Trophoblast cell (in vitro differentiated cells and primary cell): ENCODE results near the gene ATP5MK.

Experiments
- DNase-seq, 2 donors: peaks; one replicate each; pipeline ENCODE4 v3.0.0-alpha.2; 2016
- H2AFZ ChIP-seq: 2 replicates; pipeline ENCODE4 v1.6.1; 2013; ENCODE audit warnings: low read length, moderate library complexity, mild to moderate bottlenecking; ENCODE audit not compliant: insufficient read depth, poor library complexity
- H2AK5ac ChIP-seq: 2 replicates; pipeline ENCODE4 v1.6.1; 2013; ENCODE audit warnings: mild to moderate bottlenecking, low read length
- H2BK120ac ChIP-seq: 2 replicates; pipeline ENCODE4 v1.6.1; 2013; ENCODE audit warnings: low read length, mild to moderate bottlenecking, moderate library complexity; ENCODE audit not compliant: insufficient read depth, poor library complexity
- H2BK12ac ChIP-seq: 2 replicates; pipeline ENCODE4 v1.6.1; 2013; ENCODE audit warnings: mild to moderate bottlenecking, low read length, moderate library complexity
- H2BK5ac ChIP-seq: 2 replicates; pipeline ENCODE4 v1.6.1; 2013; ENCODE audit warnings: low read length, low read depth, moderate library complexity, mild to moderate bottlenecking; ENCODE audit not compliant: poor library complexity
- H3K14ac ChIP-seq: 2 replicates; pipeline ENCODE4 v1.6.1; 2013; ENCODE audit warnings: mild to moderate bottlenecking, low read length
- H3K18ac ChIP-seq: 2 replicates; pipeline ENCODE4 v1.6.1; 2013; ENCODE audit warnings: mild to moderate bottlenecking, low read length
- H3K23ac ChIP-seq: 2 replicates; pipeline ENCODE4 v1.6.1; 2013; ENCODE audit warnings: low read length
- H3K27ac ChIP-seq: 2 replicates; pipeline ENCODE4 v1.5.1; 2013; ENCODE audit warnings: low read depth, mild to moderate bottlenecking, inconsistent platforms, low read length, moderate library complexity
- H3K27me3 ChIP-seq: 2 replicates; pipeline ENCODE4 v1.6.1; 2013; ENCODE audit warnings: inconsistent platforms, mild to moderate bottlenecking, low read length, moderate library complexity; ENCODE audit not compliant: insufficient read depth
- H3K36me3 ChIP-seq, 2 experiments: 1 replicate in 1 of 2; 2 replicates in 1 of 2; pipeline ENCODE4 v1.6.1; 2013; ENCODE audit warnings: low read length in 2 of 2, mild to moderate bottlenecking in 2 of 2, moderate library complexity in 1 of 2; ENCODE audit not compliant: insufficient read depth in 2 of 2, control insufficient read depth in 1 of 2
- H3K4ac ChIP-seq: 2 replicates; pipeline ENCODE4 v1.6.1; 2013; ENCODE audit warnings: low read depth, mild to moderate bottlenecking, low read length, moderate library complexity
- H3K4me1 ChIP-seq, 2 experiments: 1 replicate in 1 of 2; 2 replicates in 1 of 2; pipeline ENCODE4 v1.6.1; 2013; ENCODE audit warnings: low read length in 2 of 2, mild to moderate bottlenecking in 2 of 2, moderate library complexity in 1 of 2; ENCODE audit not compliant: insufficient read depth in 2 of 2, control insufficient read depth in 1 of 2
- H3K4me2 ChIP-seq: 2 replicates; pipeline ENCODE4 v1.6.1; 2013; ENCODE audit warnings: inconsistent platforms, mild to moderate bottlenecking, low read length, moderate library complexity
- H3K4me3 ChIP-seq: 2 replicates; pipeline ENCODE4 v1.5.1; 2013; ENCODE audit warnings: mild to moderate bottlenecking, low read depth, low read length, inconsistent platforms
- H3K79me1 ChIP-seq: one replicate; pipeline ENCODE4 v1.6.1; 2013; ENCODE audit warnings: low read length
- H3K79me2 ChIP-seq: 2 replicates; pipeline ENCODE4 v1.6.1; 2013; ENCODE audit warnings: low read length, mild to moderate bottlenecking; ENCODE audit not compliant: control insufficient read depth, insufficient read depth, poor library complexity
- H3K9ac ChIP-seq: 2 replicates; pipeline ENCODE4 v1.6.1; 2013; ENCODE audit warnings: mild to moderate bottlenecking, low read length
- H3K9me3 ChIP-seq: 2 replicates; pipeline ENCODE4 v1.6.1; 2013; ENCODE audit warnings: low read depth, mild to moderate bottlenecking, control low read depth, inconsistent platforms, low read length; ENCODE audit not compliant: insufficient read depth
- H4K12ac ChIP-seq: 2 replicates; pipeline ENCODE4 v1.6.1; 2013; ENCODE audit warnings: low read depth, mild to moderate bottlenecking, low read length, moderate library complexity
- H4K8ac ChIP-seq: 2 replicates; pipeline ENCODE4 v1.6.1; 2013; ENCODE audit warnings: low read depth, mild to moderate bottlenecking, low read length, moderate library complexity
- H4K91ac ChIP-seq: one replicate; pipeline ENCODE4 v1.6.1; 2013; ENCODE audit warnings: low read depth, mild to moderate bottlenecking, low read length, moderate library complexity
- WGBS: extraction: QIAGEN DNeasy Blood & Tissue Kit; methylation state at CpG from one replicate; pipeline ENCODE4 v1.1.7; 2013; ENCODE audit warnings: missing lambda C conversion rate; ENCODE audit not compliant: insufficient read length, insufficient coverage; ENCODE audit errors: extremely low coverage; 5-methylcytosine and 5-hydroxymethylcytosine counted together

Gene ATP5MK

DNA sequence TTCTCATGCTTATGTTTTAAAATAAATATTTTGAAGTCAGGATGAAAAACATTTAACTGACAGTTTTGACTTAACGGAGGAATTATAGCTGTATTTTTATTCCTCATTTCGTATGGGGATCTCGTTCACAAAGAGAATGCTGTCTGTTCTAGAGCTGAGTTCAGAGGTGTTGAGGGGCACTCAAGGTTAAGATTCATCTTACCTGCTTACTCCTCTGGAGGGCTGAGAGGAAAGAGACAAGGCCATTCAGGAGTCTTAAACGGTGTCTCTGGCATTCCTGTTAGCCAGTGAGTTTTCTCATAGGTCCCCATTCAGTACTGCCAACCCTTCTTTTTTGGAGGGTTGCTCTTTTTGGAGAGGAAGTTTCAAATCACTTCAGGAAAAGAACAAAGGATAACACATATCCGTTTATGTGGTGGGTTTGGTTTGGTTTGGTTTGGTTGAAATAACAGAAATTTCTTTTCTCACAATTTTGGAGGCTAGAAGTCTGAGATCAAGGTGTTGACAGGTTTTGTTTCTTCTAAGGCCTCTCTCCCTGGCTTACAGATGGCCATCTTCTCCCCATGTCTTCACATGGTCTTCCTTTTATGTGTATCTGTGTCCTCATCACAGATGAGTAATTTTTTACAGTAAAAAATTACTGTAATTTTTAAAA is 32.8 kb upstream of the ATP5MK start:
- H2BK120ac ChIP-seq = no peak overlapping the region
- DNase-seq = no peak
- no peaks in the 10 kb centered on the region for H3K4me1 ChIP-seq
- no peak overlapping the region for H4K91ac ChIP-seq
- H2AK5ac ChIP-seq = no peak overlapping the region
- H3K27me3 ChIP-seq = no peaks in the 10 kb centered on the region
- no peaks in the 10 kb centered on the region for H3K79me2 ChIP-seq
- no peak overlapping the region for H2BK5ac ChIP-seq
- no peak overlapping the region for H3K4ac ChIP-seq
- H3K27ac ChIP-seq = no peak overlapping the region
- H3K23ac ChIP-seq = no peak overlapping the region
- no peak overlapping the region for H3K9ac ChIP-seq
- no peak overlapping the region for H2AFZ ChIP-seq
- H3K14ac ChIP-seq = no peak overlapping the region
- H3K18ac ChIP-seq = no peak overlapping the region
- H2BK12ac ChIP-seq = no peak overlapping the region
- no peaks in the 10 kb centered on the region for H3K79me1 ChIP-seq
- no peak overlapping the region for H3K4me3 ChIP-seq
- no peaks in the 10 kb centered on the region for H3K9me3 ChIP-seq
- H3K36me3 ChIP-seq = peaks cover 23 to 54% of the 10 kb centered on the region in 2 experiments
- H3K4me2 ChIP-seq = no peak overlapping the region
- no CpG with 5 or more reads among the region's 5 CpGs for WGBS
- no peak overlapping the region for H4K12ac ChIP-seq
- no peak overlapping the region for H4K8ac ChIP-seq

DNA sequence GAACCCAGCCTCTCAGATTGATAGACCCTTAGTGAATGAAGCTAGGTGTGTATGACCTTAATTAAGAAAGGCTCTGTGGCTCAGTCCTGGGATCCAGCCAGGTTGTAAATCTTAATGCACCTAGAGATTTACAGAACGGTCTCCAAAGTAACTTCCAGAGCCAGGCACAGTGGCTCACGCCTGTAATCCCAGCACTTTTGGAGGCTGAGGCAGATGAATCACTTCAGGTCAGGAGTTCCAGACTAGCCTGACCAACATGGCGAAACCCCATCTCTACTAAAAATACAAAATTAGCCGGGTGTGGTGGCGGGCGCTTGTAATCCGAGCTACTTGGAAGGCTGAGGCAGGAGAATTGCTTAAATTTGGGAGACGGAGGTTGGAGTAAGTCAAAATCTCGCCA is 31.6 kb upstream of the ATP5MK start:
- Histone ChIP-seq H2AK5ac (no peak overlapping the region), H2BK5ac (no peak overlapping the region), H3K14ac (no peak overlapping the region), H2BK12ac (no peak overlapping the region), H3K4me1 (no peaks in the 10 kb centered on the region), H4K91ac (no peak overlapping the region), H3K27ac (no peak overlapping the region), H3K4ac (no peak overlapping the region), H2BK120ac (no peak overlapping the region), H3K18ac (no peak overlapping the region), H3K4me3 (no peak overlapping the region), H3K27me3 (no peaks in the 10 kb centered on the region), H3K79me1 (no peaks in the 10 kb centered on the region), H4K12ac (no peak overlapping the region), H3K9ac (no peak overlapping the region), H3K9me3 (no peaks in the 10 kb centered on the region), H4K8ac (no peak overlapping the region), H3K79me2 (no peaks in the 10 kb centered on the region), H3K23ac (no peak overlapping the region), H3K4me2 (no peak overlapping the region), H2AFZ (no peak overlapping the region), H3K36me3 (peaks cover 23 to 55% of the 10 kb centered on the region in 2 experiments)
- no peak for DNase-seq
- WGBS = 87% methylated on average over 1 of the region's 9 CpGs

DNA sequence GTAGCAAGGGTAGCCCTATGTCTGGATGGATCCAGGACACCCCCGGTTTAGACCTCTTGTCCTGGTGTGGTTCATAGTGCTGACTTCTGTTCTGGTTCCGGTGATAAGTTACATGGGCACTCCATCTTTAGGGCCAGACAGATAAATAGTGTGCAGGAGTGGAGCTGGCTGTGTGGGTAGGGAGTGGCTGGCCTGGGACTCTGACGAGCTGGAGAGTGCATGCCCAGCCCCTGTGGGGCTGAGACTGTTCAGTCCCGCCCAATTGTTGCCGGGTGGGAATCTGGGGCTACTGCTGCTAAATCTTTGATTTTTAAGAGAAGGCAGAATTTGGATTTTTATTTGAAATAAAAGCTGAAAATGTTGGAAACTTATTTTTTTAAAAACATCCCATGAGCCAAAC is 27.5 kb upstream of the ATP5MK start:
- no peak overlapping the region for H3K9ac ChIP-seq
- no peak overlapping the region for H2BK12ac ChIP-seq
- H3K18ac ChIP-seq = no peak overlapping the region
- no CpG with 5 or more reads among the region's 5 CpGs for WGBS
- H3K36me3 ChIP-seq = peaks cover 45 to 70% of the 10 kb centered on the region in 2 experiments
- no peaks in the 10 kb centered on the region for H3K79me1 ChIP-seq
- no peak overlapping the region for H4K8ac ChIP-seq
- H3K23ac ChIP-seq = no peak overlapping the region
- H3K9me3 ChIP-seq = no peaks in the 10 kb centered on the region
- H3K79me2 ChIP-seq = no peaks in the 10 kb centered on the region
- no peak overlapping the region for H2BK120ac ChIP-seq
- H4K91ac ChIP-seq = no peak overlapping the region
- H3K27ac ChIP-seq = no peak overlapping the region
- no peak overlapping the region for H2AK5ac ChIP-seq
- H3K4ac ChIP-seq = no peak overlapping the region
- H4K12ac ChIP-seq = no peak overlapping the region
- DNase-seq = no peak
- no peaks in the 10 kb centered on the region for H3K4me1 ChIP-seq
- H3K14ac ChIP-seq = no peak overlapping the region
- no peak overlapping the region for H2AFZ ChIP-seq
- H3K4me3 ChIP-seq = no peak overlapping the region
- H3K27me3 ChIP-seq = no peaks in the 10 kb centered on the region
- no peak overlapping the region for H3K4me2 ChIP-seq
- no peak overlapping the region for H2BK5ac ChIP-seq

GRCh38 chr10:103419101-103419500 is 22.8 kb upstream of the ATP5MK start:
- Histone ChIP-seq H3K79me2 (no peaks in the 10 kb centered on the region), H3K18ac (no peak overlapping the region), H3K79me1 (no peaks in the 10 kb centered on the region), H2BK12ac (no peak overlapping the region), H2AK5ac (no peak overlapping the region), H3K9ac (no peak overlapping the region), H2BK5ac (no peak overlapping the region), H3K14ac (no peak overlapping the region), H3K4me2 (no peak overlapping the region), H4K91ac (no peak overlapping the region), H3K23ac (no peak overlapping the region), H2AFZ (no peak overlapping the region), H4K8ac (no peak overlapping the region), H3K4me3 (no peak overlapping the region), H3K36me3 (peaks cover 63 to 86% of the 10 kb centered on the region in 2 experiments), H3K27me3 (no peaks in the 10 kb centered on the region), H3K4ac (no peak overlapping the region), H3K4me1 (no peaks in the 10 kb centered on the region), H4K12ac (no peak overlapping the region), H3K27ac (no peak overlapping the region), H3K9me3 (no peaks in the 10 kb centered on the region), H2BK120ac (no peak overlapping the region)
- DNase-seq = no peak
- no CpG with 5 or more reads among the region's 4 CpGs for WGBS
